Activated T-helper 2 cell treated with anti-CD3 and anti-CD28 coated beads, Interferon-gamma antibody, Interleukin-2, Interleukin-4, amounts not matched to agents 10 μg/mL and 5 μg/mL and 100 μg/mL, durations not matched to agents 14 hours and 24 hours and 36 hours (primary cell): Measurements from ENCODE around the gene B4GALNT3. TPM values are rescaled to one million over a fixed set of nuclear protein-coding genes. Genes with fewer than 3 reads are reported as not detected.

Experiments
- DNase-seq: peaks from one replicate; pipeline ENCODE4 v3.0.0; 2021; ENCODE audit warnings: low spot score
- H3K27ac Mint-ChIP-seq: one replicate; pipeline ENCODE4 v1.8.0; 2021; ENCODE audit warnings: mixed read lengths
- H3K27me3 Mint-ChIP-seq: one replicate; pipeline ENCODE4 v1.8.0; 2021; ENCODE audit warnings: low read depth, mixed read lengths
- H3K36me3 Mint-ChIP-seq: one replicate; pipeline ENCODE4 v1.8.0; 2021; ENCODE audit warnings: low read depth, mixed read lengths
- H3K4me1 Mint-ChIP-seq: one replicate; pipeline ENCODE4 v1.8.0; 2021; ENCODE audit warnings: low read depth, mixed read lengths
- H3K4me3 Mint-ChIP-seq: one replicate; pipeline ENCODE4 v1.8.0; 2021; ENCODE audit warnings: low read depth, mild to moderate bottlenecking, moderate library complexity, mixed read lengths
- H3K9me3 Mint-ChIP-seq: one replicate; pipeline ENCODE4 v1.8.0; 2021; ENCODE audit warnings: mixed read lengths
- intact Hi-C: fragments of 100-400 bp; cut with micrococcal nuclease; formaldehyde crosslinking; loops from one replicate; pipeline ENCODE4 v1.15.1; 2023
- total RNA-seq: library from RNA; stranded (reverse); gene quantifications from 2 replicates; pipeline ENCODE4 v1.2.3, GENCODE V29; 2022

The B4GALNT3 gene
- total RNA-seq, 1 donor from 2014 or later, result 6.9 TPM

GRCh38 chr12:581321-581720, 121.6 kb downstream of the B4GALNT3 start:
- no peak for DNase-seq
- Mint-ChIP-seq H3K36me3 (no peaks in the 10 kb centered on the region), H3K4me1 (peaks cover 2% of the 10 kb centered on the region), H3K27me3 (peaks cover 3% of the 10 kb centered on the region), H3K27ac (no peak overlapping the region), H3K9me3 (no peaks in the 10 kb centered on the region), H3K4me3 (no peak overlapping the region)
- intact Hi-C loops, result no loop called here

DNA sequence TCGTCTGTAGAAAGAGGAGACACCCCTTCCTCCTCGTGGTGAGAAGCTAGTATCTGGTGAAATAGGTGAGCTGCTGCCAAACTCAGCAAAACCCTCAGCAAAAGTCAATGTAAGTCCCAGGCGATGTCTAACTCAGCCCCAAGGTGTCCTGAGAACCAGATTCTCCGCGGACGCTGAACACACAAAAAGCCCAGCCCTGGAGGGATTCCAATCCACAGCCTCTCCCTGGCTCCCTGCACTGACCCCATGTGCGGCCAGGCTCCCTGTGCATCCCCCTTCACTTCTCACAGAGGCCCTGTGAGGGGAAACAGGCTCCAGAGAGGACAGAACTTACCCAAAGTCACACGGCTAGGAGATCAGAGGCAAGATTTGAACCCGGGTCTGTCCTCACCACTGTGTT, 122.0 kb downstream of the B4GALNT3 start:
- intact Hi-C loops, result no loop called here
- Mint-ChIP-seq H3K27ac (no peak overlapping the region), H3K9me3 (no peaks in the 10 kb centered on the region), H3K4me1 (peaks cover under 1% of the 10 kb centered on the region), H3K27me3 (peaks cover 3% of the 10 kb centered on the region), H3K36me3 (no peaks in the 10 kb centered on the region), H3K4me3 (no peak overlapping the region)
- no peak for DNase-seq

- H3K36me3 Mint-ChIP-seq, result no peaks in the 10 kb centered on the region
- peaks cover 3% of the 10 kb centered on the region for H3K27me3 Mint-ChIP-seq
- no peak overlapping the region for H3K27ac Mint-ChIP-seq
- H3K4me3 Mint-ChIP-seq, result no peak overlapping the region
- intact Hi-C loops, result no loop called here
- H3K4me1 Mint-ChIP-seq, result no peaks in the 10 kb centered on the region
- H3K9me3 Mint-ChIP-seq, result peaks cover 1% of the 10 kb centered on the region
- no peak for DNase-seq
Observed at GRCh38 chr12:583251-583869, 123.6 kb downstream of the B4GALNT3 start.

DNA sequence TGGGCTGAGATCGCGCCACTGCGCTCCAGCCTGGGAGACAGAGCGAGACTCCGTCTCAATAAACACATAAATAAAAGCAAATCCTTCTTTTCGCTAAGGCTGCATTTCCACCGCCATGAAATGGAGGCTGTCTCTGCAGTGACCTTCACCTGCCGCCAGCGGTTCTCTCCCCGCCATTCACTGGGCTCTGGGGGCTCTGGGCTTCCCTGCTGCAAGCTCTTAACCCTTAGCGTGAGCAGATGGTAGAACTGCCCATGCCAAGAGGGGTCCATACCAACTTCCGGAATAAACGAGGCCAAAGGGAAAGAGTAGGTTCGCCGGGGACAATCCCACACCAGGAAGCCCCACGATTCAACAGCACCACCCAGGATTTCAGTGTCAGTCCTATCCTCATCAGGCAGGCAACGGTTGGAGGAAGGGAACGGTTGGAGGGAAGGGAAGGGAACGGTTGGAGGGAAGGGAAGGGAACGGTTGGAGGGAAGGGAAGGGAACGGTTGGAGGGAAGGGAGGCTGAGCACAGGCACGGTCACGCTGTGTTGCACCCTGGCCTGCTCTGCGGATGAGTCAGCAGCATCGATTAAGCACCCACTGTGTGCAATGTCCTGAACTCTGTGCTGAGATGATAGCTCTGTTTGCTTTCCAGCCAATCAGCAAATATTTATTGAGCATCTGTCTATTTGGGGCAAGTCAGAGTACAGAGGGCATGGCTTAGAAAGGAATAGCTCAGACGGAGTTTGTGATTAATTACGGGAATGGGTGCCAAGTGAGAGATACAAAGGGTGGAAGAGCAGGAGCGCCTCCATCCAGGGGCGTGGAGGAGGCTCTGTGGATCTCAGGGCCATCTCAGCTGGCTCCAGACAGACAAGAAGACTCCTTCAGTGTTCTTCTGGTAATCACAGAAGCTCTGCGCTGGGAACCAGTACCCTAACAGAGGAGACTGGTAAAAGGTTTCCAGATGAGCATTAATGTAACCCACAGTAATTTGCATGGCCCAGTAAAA, 125.6 kb downstream of the B4GALNT3 start:
- peaks cover 4% of the 10 kb centered on the region for H3K4me1 Mint-ChIP-seq
- H3K4me3 Mint-ChIP-seq, result no peak overlapping the region
- DNase-seq, result no peak
- H3K27ac Mint-ChIP-seq, result no peak overlapping the region
- H3K36me3 Mint-ChIP-seq, result no peaks in the 10 kb centered on the region
- H3K27me3 Mint-ChIP-seq, result peaks cover 2% of the 10 kb centered on the region
- intact Hi-C loops, result no loop called here
- peaks cover 4% of the 10 kb centered on the region for H3K9me3 Mint-ChIP-seq

- Mint-ChIP-seq H3K27ac (no peak overlapping the region), H3K4me3 (no peak overlapping the region), H3K9me3 (peaks cover 4% of the 10 kb centered on the region), H3K27me3 (peaks cover 2% of the 10 kb centered on the region), H3K4me1 (peaks cover 4% of the 10 kb centered on the region), H3K36me3 (no peaks in the 10 kb centered on the region)
- DNase-seq, result no peak
- intact Hi-C loops, result no loop called here
Observed at GRCh38 chr12:586318-587071, 126.8 kb downstream of the B4GALNT3 start.

DNA sequence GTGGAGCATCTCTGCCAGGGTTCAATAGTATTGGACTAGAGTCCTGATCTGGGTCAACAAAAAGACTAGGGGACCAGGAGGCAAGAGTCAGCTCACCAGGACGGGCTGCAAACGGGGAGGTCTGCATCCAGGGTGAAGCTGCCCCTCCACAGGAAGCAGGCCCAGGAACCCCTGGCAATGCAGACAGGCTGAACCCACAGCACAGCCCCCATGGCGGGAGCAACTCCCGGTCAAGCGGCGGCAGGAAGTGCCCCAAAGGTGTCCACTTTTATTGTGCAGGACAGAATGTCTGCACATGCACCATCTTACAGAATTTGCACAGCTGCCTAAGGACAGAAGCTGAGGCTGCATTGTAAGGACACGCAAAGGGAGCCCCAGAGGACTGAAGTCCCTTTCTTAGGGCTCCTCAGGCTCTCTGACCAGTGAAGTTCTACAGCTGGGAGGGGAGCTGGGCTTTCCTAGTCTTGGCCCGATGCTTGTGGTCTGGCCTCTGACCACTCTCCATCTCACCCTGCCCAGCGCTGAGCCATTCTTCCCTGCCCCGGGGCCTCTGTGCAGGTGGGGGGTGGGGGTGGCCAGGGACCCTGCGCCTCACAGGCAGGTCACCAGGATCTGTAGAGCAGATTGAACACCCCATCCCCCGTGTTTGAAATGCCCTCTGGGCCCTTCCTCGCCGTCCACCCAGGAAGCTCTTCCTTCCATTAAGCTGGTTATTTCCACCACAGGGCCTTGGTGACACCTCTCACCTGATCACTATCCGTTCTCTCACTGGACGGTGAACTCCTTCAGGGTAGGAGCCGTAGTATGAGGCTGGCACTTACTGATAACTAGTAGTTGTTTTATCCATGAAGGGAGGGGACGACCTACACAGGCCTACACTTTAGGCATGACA, 127.6 kb downstream of the B4GALNT3 start:
- DNase-seq, result no peak
- Mint-ChIP-seq H3K27me3 (peaks cover 5% of the 10 kb centered on the region), H3K36me3 (no peaks in the 10 kb centered on the region), H3K4me3 (no peak overlapping the region), H3K27ac (no peak overlapping the region), H3K9me3 (peaks cover 4% of the 10 kb centered on the region), H3K4me1 (peaks cover 4% of the 10 kb centered on the region)
- intact Hi-C loops, result no loop called here

DNA sequence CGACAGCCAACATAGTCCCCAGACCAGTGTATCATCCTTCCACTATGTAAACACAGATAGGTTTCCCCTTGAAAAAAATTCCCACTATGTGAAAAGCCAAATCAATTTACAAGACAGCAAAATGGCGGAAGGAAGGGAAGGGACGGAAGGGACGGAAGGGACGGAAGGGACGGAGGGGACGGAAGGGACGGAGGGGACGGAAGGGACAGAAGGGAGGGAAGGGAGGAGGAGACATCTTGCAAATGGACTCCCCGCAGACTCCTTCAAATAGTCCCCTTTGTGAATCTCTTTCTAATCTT, 128.2 kb downstream of the B4GALNT3 start:
- Mint-ChIP-seq H3K27me3 (peaks cover 5% of the 10 kb centered on the region), H3K4me3 (no peak overlapping the region), H3K9me3 (peaks cover 4% of the 10 kb centered on the region), H3K27ac (no peak overlapping the region), H3K36me3 (no peaks in the 10 kb centered on the region), H3K4me1 (peaks cover 4% of the 10 kb centered on the region)
- no peak for DNase-seq
- intact Hi-C loops, result no loop called here

DNA sequence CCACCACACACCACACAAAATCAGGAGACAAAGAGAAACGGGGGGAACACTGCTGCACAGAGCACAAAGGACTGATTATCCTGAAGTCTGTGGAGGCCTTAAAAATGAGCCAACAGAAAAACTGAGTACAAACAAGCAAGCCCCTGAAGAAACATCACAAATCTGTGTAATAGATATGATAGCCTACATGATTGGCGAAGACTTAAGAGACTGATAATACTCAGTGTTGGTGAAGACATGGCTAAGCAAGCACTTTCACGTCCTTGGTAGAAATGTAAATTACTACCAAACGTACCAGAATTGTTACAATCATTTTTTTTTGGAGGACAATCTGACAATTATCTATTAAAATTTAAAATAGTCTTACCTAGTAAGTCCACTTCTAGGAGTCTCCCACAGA, 128.9 kb downstream of the B4GALNT3 start:
- peaks cover 4% of the 10 kb centered on the region for H3K9me3 Mint-ChIP-seq
- H3K4me3 Mint-ChIP-seq, result no peak overlapping the region
- no peak for DNase-seq
- H3K27ac Mint-ChIP-seq, result no peak overlapping the region
- H3K36me3 Mint-ChIP-seq, result no peaks in the 10 kb centered on the region
- intact Hi-C loops, result no loop called here
- peaks cover 5% of the 10 kb centered on the region for H3K27me3 Mint-ChIP-seq
- peaks cover 4% of the 10 kb centered on the region for H3K4me1 Mint-ChIP-seq

DNA sequence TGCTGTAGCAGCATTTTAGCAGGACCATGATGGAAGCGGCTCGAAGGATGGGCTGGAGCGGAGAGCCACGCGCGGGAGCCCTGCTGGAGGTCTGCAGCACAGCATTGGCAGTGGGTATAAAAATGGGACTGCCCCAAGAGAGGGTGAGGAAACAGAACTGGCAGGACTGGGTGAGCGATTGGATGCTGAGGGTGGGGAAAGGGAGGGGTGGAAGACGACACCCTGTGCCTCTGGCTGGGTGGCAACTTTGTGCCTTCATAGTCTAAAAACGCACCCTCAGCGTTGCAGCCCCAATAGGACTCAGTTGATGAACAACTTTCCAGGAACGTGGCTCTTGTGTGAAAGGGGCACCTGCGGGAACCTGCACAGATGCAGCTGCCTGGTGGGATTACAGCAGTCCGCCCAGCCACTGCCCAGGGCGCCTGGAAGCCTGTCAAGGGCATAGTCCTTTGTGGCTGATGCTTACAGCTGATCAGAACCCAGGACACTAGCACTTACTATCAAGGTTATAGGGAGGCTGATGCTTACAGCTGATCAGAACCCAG, 130.5 kb downstream of the B4GALNT3 start:
- DNase-seq, result no peak
- Mint-ChIP-seq H3K36me3 (no peaks in the 10 kb centered on the region), H3K9me3 (peaks cover 4% of the 10 kb centered on the region), H3K4me3 (no peak overlapping the region), H3K4me1 (peaks cover 4% of the 10 kb centered on the region), H3K27me3 (peaks cover 6% of the 10 kb centered on the region), H3K27ac (no peak overlapping the region)
- intact Hi-C loops, result no loop called here

- H3K27ac Mint-ChIP-seq, result no peak overlapping the region
- DNase-seq, result no peak
- H3K36me3 Mint-ChIP-seq, result no peaks in the 10 kb centered on the region
- H3K27me3 Mint-ChIP-seq, result peaks cover 6% of the 10 kb centered on the region
- peaks cover 4% of the 10 kb centered on the region for H3K4me1 Mint-ChIP-seq
- H3K9me3 Mint-ChIP-seq, result peaks cover 4% of the 10 kb centered on the region
- H3K4me3 Mint-ChIP-seq, result no peak overlapping the region
- intact Hi-C loops, result no loop called here
Observed at GRCh38 chr12:591167-592023, 131.7 kb downstream of the B4GALNT3 start.

DNA sequence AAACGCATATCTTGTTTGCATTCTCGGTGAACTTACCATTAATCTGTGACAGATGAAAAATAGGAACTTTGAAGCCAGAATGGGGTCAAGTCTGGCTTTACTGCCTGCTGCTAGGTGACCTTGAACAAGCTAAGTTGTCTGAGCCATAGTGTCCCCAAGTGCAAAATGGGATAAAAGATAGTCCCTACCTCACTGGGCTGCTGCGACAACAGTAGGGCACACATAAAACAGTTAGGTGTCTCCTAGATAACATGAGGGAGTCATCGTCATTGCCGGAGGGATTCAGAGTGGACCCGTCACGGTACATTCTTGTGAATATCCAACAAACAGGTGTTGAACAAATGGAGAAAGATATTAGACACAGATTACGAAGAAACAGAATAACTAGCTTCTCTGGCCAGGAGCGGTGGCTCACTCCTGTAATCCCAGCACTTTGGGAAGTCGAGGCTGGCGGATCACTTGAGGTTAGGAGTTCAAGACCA, 132.3 kb downstream of the B4GALNT3 start:
- Mint-ChIP-seq H3K36me3 (no peaks in the 10 kb centered on the region), H3K9me3 (peaks cover 4% of the 10 kb centered on the region), H3K27ac (no peak overlapping the region), H3K27me3 (peaks cover 6% of the 10 kb centered on the region), H3K4me3 (no peak overlapping the region), H3K4me1 (peaks cover 4% of the 10 kb centered on the region)
- DNase-seq, result no peak
- intact Hi-C loops, result no loop called here
